Body of pancreas (tissue), 4 donors: ENCODE measurements around the gene FYB2.

Experiments used
- CTCF ChIP-seq, 7 experiments: fragments of 450-650 bp in 4 of 7; fragments of 200-600 bp in 3 of 7; sonication (generic) in 3 of 7; IDR thresholded peaks; one replicate each; pipeline ENCODE4 v1.5.1; 2016 to 2019; ENCODE audit warnings: antibody characterized with exemption in 7 of 7
- POLR2A ChIP-seq, 3 donors: fragments of 450-650 bp; IDR thresholded peaks; one replicate each; pipeline ENCODE4 v1.6.1; 2016; ENCODE audit warnings: antibody characterized with exemption in 3 of 3, mild to moderate bottlenecking in 2 of 3

DNA sequence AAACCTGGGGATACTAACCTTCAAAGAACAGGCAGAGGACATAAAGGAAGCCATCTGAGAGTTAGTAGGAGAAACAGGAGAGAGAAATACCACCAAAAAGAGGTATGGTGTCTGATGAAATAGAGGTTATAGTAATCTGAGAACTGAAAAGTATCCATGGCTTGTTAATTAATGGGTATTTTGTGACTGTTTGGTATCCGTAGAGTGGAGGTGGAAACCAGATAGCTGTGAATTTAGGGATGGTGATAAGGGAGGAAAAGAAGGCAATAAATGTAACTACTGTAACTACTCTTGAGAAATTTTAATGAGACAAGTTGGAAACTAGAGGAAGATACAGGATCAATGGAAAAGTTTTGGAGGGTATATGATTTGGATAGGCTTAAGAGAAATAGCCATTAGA, 146.6 kb downstream of the FYB2 start:
- no peak for TF ChIP-seq CTCF (IDR thresholded peaks at IDR 0.05)
- TF ChIP-seq POLR2A (IDR thresholded peaks at IDR 0.05) = no peak
